ENCODE results near the gene MCM3.

Gene MCM3

DNA sequence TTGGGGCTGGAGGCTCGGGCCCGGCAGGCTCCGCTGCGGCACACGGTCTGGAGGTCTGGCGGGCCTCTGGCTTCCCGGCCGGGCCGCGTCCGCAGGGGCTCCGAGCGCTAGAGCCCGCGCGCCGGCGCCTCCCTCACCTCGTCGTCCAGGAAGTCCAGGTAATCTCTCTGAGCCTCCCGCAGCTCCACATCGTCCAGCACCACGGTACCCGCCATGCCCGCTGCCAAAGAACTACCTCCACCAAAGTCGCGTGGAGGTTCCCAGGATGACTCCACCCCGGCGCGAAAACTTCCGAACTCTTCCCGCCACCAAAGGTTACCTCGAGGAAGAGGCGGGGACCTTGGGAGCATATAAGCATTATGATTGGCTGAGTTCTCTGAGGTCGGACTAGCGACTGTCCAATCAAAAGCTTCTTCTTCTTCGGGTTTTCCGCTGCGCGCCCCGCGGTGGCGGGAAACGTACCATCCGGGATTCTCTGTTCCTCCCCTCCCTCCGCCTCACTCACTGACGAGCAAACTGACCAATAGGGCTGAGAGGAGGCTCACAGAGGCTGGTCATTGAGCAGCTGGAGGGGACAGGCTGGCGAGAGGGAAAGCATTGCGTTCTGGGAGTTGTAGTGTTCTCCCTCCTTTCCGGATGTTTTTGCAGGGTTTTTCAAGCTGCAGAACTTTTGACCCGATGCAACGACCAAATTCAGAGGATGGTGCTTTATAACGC is at the start of gene MCM3:
Gene MCM3 (minus strand): TSS at position 283 of the 717 bp plus-strand sequence. CDS start 68 bp downstream, at position 215.
- Histone ChIP-seq H3K4me3 (ENCODE audit: low read depth, low read length) (peak within 1 kb of the TSS; percentile 76), H3K9me3 (ENCODE audit: control insufficient read depth, insufficient read depth, low read depth, low read length) (no peaks in the 10 kb centered on the region), H3K4me1 (ENCODE audit: control insufficient read depth, insufficient read depth, low read length) (peaks cover 6% of the 10 kb centered on the region; the same call in 1 of the 2 replicates), H3K36me3 (ENCODE audit: control insufficient read depth in 2 of 2, insufficient read depth in 1 of 2, low read length in 2 of 2) (peaks cover 31 to 40% of the 10 kb centered on the region in 2 experiments), H3K27ac (ENCODE audit: extremely low read depth, low read depth, low read length) (peak within 1 kb of the TSS; percentile 96)
- ChIA-PET POLR2A (interaction anchor here (0.7 to 2.8 kb wide), 26 partner anchors 10 to 781 kb away, joined by 3 to 28 read pairs (median 4); partner anchors contain the start of genes EFHC1, FBXO9 and PAQR8), CTCF (interaction anchor here (0.6 to 8.2 kb wide), 24 partner anchors 10 to 1201 kb away, joined by 3 to 202 read pairs (median 4); no protein-coding TSS in a partner anchor)
- TF ChIP-seq ZSCAN16 (tag by site-specific recombination; IDR thresholded peaks at IDR 0.05): no peak
- TF ChIP-seq INSM2 (tag by site-specific recombination; IDR thresholded peaks at IDR 0.05): peak; percentile 45; the same call in 1 of the 2 replicates
- peak; percentile 91; the same call in 1 of the 2 replicates for TF ChIP-seq HOXA7 (CRISPR knock-in tag; IDR thresholded peaks at IDR 0.05; ENCODE audit: borderline replicate concordance)
- TF ChIP-seq ZNF121 (tag by site-specific recombination; IDR thresholded peaks at IDR 0.05): no peak
- TF ChIP-seq IKZF3 (tag by site-specific recombination; IDR thresholded peaks at IDR 0.05): peak; percentile 86
- no peak for TF ChIP-seq PRDM1 (tag by site-specific recombination; IDR thresholded peaks at IDR 0.05)
- TF ChIP-seq ZBTB21 (tag by site-specific recombination; IDR thresholded peaks at IDR 0.05): no peak
- TF ChIP-seq ZNF580 (tag by site-specific recombination; IDR thresholded peaks at IDR 0.05): no peak
- TF ChIP-seq ZNF544 (tag by site-specific recombination; IDR thresholded peaks at IDR 0.05): no peak
- TF ChIP-seq ZNF560 (tag by site-specific recombination; IDR thresholded peaks at IDR 0.05; ENCODE audit: borderline replicate concordance): no peak
- TF ChIP-seq BCL11A (tag by site-specific recombination; IDR thresholded peaks at IDR 0.05; ENCODE audit: low read depth): no peak
- TF ChIP-seq, protein P1, sequence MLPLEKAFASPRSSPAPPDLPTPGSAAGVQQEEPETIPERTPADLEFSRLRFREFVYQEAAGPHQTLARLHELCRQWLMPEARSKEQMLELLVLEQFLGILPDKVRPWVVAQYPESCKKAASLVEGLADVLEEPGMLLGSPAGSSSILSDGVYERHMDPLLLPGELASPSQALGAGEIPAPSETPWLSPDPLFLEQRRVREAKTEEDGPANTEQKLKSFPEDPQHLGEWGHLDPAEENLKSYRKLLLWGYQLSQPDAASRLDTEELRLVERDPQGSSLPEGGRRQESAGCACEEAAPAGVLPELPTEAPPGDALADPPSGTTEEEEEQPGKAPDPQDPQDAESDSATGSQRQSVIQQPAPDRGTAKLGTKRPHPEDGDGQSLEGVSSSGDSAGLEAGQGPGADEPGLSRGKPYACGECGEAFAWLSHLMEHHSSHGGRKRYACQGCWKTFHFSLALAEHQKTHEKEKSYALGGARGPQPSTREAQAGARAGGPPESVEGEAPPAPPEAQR (tag by site-specific recombination; IDR thresholded peaks at IDR 0.05): no peak
- TF ChIP-seq, protein P2, sequence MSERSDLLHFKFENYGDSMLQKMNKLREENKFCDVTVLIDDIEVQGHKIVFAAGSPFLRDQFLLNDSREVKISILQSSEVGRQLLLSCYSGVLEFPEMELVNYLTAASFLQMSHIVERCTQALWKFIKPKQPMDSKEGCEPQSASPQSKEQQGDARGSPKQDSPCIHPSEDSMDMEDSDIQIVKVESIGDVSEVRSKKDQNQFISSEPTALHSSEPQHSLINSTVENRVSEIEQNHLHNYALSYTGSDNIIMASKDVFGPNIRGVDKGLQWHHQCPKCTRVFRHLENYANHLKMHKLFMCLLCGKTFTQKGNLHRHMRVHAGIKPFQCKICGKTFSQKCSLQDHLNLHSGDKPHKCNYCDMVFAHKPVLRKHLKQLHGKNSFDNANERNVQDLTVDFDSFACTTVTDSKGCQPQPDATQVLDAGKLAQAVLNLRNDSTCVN (tag by site-specific recombination; optimal IDR thresholded peaks at IDR 0.05): peak; percentile 59
- peak; percentile 45; the same call in 1 of the 2 replicates for TF ChIP-seq ZNF777 (tag by site-specific recombination; IDR thresholded peaks at IDR 0.05; ENCODE audit: borderline replicate concordance)
- TF ChIP-seq ZNF561 (tag by site-specific recombination; IDR thresholded peaks at IDR 0.05; ENCODE audit: borderline replicate concordance): peak; percentile 91; the same call in 1 of the 2 replicates
- TF ChIP-seq ZXDB (tag by site-specific recombination; IDR thresholded peaks at IDR 0.05): peak; percentile 97
- peak; percentile 95 for TF ChIP-seq ZNF621 (tag by site-specific recombination; IDR thresholded peaks at IDR 0.05)
- TF ChIP-seq ZNF707 (tag by site-specific recombination; IDR thresholded peaks at IDR 0.05): no peak
- peak; percentile 100 for TF ChIP-seq ZNF341 (tag by site-specific recombination; IDR thresholded peaks at IDR 0.05; ENCODE audit: low read depth)
- TF ChIP-seq ZNF2 (tag by site-specific recombination; IDR thresholded peaks at IDR 0.05): 0 out of 2 replicates have a peak, but pooled peaks have one; percentile 32
- TF ChIP-seq ZNF155 (tag by site-specific recombination; IDR thresholded peaks at IDR 0.05): no peak
- TF ChIP-seq SP2 (tag by site-specific recombination; IDR thresholded peaks at IDR 0.05): peak; percentile 99
- TF ChIP-seq SETDB1 (IDR thresholded peaks at IDR 0.05; ENCODE audit: insufficient read length, low read length): no peak
- TF ChIP-seq YY2 (tag by site-specific recombination; IDR thresholded peaks at IDR 0.05): 0 out of 2 replicates have a peak, but pooled peaks have one; percentile 27
- TF ChIP-seq GLI4 (tag by site-specific recombination; IDR thresholded peaks at IDR 0.05): no peak
- 0 out of 2 replicates have a peak, but pooled peaks have one; percentile 37 for TF ChIP-seq KLF16 (tag by site-specific recombination; IDR thresholded peaks at IDR 0.05)
- TF ChIP-seq ZNF792 (tag by site-specific recombination; IDR thresholded peaks at IDR 0.05): no peak
- TF ChIP-seq ZNF76 (tag by site-specific recombination; IDR thresholded peaks at IDR 0.05; ENCODE audit: borderline replicate concordance, low read depth): peak; percentile 89
- TF ChIP-seq ZNF530 (tag by site-specific recombination; IDR thresholded peaks at IDR 0.05; ENCODE audit: low read depth): no peak
- TF ChIP-seq REST (tag by site-specific recombination; IDR thresholded peaks at IDR 0.05): peak; percentile 44; the same call in 1 of the 2 replicates
- TF ChIP-seq MEIS1 (CRISPR knock-in tag; IDR thresholded peaks at IDR 0.05; ENCODE audit: borderline replicate concordance): 0 out of 2 replicates have a peak, but pooled peaks have one; percentile 70
